ENCODE measurements around the gene LDB3.

GRCh38 chr10:86691333-86692022 lies 23.2 kb downstream of the LDB3 start:
- TF ChIP-seq CTCF (conservative IDR thresholded peaks at IDR 0.05 in 1 of 2, IDR thresholded peaks at IDR 0.05 in 1 of 2; ENCODE audit: low read depth in 1 of 2, low read length in 2 of 2) (no peak), EZH2 (IDR thresholded peaks at IDR 0.05; ENCODE audit: low read length, missing control alignments) (no peak)

Data from fibroblast of lung (primary cell).